K562 (cell line): ENCODE results near the gene SLC19A1. TPM values are rescaled to one million over a fixed set of nuclear protein-coding genes. Genes with fewer than 3 reads are reported as not detected.
A peak's percentile ranks its signal among the peaks of the same experiment; 100 is the strongest.

Experiments used
- ATAC-seq: fragments of 200-7000 bp; cut with Tn5 transposase; 3 replicates; pipeline ENCODE4 v1.9.1; 2020; ENCODE audit warnings: moderate library complexity
- BruUV-seq: library from RNA; stranded (reverse); fragments of 400-500 nt; replicated peaks from 2 replicates; lab custom pipeline; 2021; lab: Mats Ljungman, UMichigan
- CTCF ChIA-PET: fragments of 300-600 bp; formaldehyde crosslinking; extraction: SDS; loops from one replicate; lab custom pipeline; 2021; ENCODE audit warnings: low intra/inter-chr PET ratio; lab: Yijun Ruan, JAX
- POLR2A ChIA-PET: fragments of 300-600, 350-650 bp; sonication (Branson Sonifier 250); formaldehyde crosslinking; extraction: SDS; loops from one replicate; lab custom pipeline; 2021; ENCODE audit warnings: antibody characterized with exemption, inconsistent platforms; lab: Yijun Ruan, JAX
- DNase-seq, 4 experiments: peaks; one replicate each; pipeline versions ENCODE4 v3.0.0 to v3.0.0-alpha.2; 2011 to 2018; ENCODE audit warnings: low spot score in 3 of 4, mixed read lengths in 3 of 4; ENCODE audit errors: extremely low read depth in 1 of 4
- FAIRE-seq: peaks from 2 replicates; lab custom pipeline; 2011; peaks lifted over from hg19 to GRCh38; lab: Jason Lieb, UNC
- H2AFZ ChIP-seq: 2 replicates; pipeline ENCODE4 v1.6.0; 2011; ENCODE audit warnings: low read depth, low read length, control low read depth, inconsistent platforms
- H3K27ac ChIP-seq: fragments of 200-600 bp; 3 replicates; pipeline ENCODE4 v1.8.0; 2011; ENCODE audit warnings: low read depth, mild to moderate bottlenecking, control low read depth, inconsistent platforms, low read length, moderate library complexity, mixed read lengths; ENCODE audit errors: extremely low read depth
- H3K27me3 ChIP-seq, 2 experiments: fragments of 300-600 bp in 1 of 2; 2 replicates in 1 of 2; 3 replicates in 1 of 2; pipeline versions ENCODE4 v1.6.0 to v1.8.0; 2011; ENCODE audit warnings: inconsistent platforms in 2 of 2, low read length in 2 of 2, mild to moderate bottlenecking in 1 of 2, mixed read lengths in 1 of 2, moderate library complexity in 1 of 2; ENCODE audit not compliant: control insufficient read depth in 2 of 2, insufficient read depth in 2 of 2
- H3K36me3 ChIP-seq: fragments of 300-600 bp; 3 replicates; pipeline ENCODE4 v1.8.0; 2011; ENCODE audit warnings: mild to moderate bottlenecking, low read length, inconsistent platforms; ENCODE audit not compliant: control insufficient read depth, insufficient read depth
- H3K4me1 ChIP-seq, 2 experiments: fragments of 200-600 bp in 1 of 2; replicated peaks in 1 of 2; 2 replicates in 1 of 2; 3 replicates in 1 of 2; pipeline versions ENCODE4 v1.5.1 to v1.8.0; 2011; ENCODE audit warnings: inconsistent platforms in 2 of 2, low read length in 2 of 2, mild to moderate bottlenecking in 1 of 2, mixed read lengths in 1 of 2, moderate library complexity in 1 of 2; ENCODE audit not compliant: control insufficient read depth in 2 of 2, insufficient read depth in 2 of 2
- H3K4me2 ChIP-seq: 2 replicates; pipeline ENCODE4 v1.6.1; 2011; ENCODE audit warnings: low read length, control low read depth, inconsistent platforms, mixed read lengths; ENCODE audit not compliant: insufficient read depth
- H3K4me3 ChIP-seq: fragments of 200-600 bp; sonication (generic), shearing (Covaris generic); 2 replicates; pipeline ENCODE4 v1.5.1; 2016; ENCODE audit warnings: control low read depth, inconsistent platforms
- H3K79me2 ChIP-seq: fragments of 200-600 bp; 3 replicates; pipeline ENCODE4 v1.8.0; 2011; ENCODE audit warnings: low read length, inconsistent platforms; ENCODE audit not compliant: control insufficient read depth, insufficient read depth
- H3K9ac ChIP-seq, 2 experiments: 2 replicates each; pipeline versions ENCODE4 v1.6.0 to v1.6.1; 2011; ENCODE audit warnings: low read depth in 2 of 2, low read length in 2 of 2, control low read depth in 1 of 2, inconsistent platforms in 1 of 2, mild to moderate bottlenecking in 1 of 2, mixed read lengths in 1 of 2; ENCODE audit not compliant: insufficient read depth in 1 of 2
- H3K9me1 ChIP-seq: one replicate; pipeline ENCODE4 v1.6.0; 2011; ENCODE audit warnings: inconsistent platforms, mild to moderate bottlenecking, low read length, moderate library complexity; ENCODE audit not compliant: control insufficient read depth, insufficient read depth
- H3K9me3 ChIP-seq: replicated peaks from 2 replicates; pipeline ENCODE4 v1.5.1; 2011; ENCODE audit warnings: low read depth, low read length, inconsistent platforms; ENCODE audit not compliant: control insufficient read depth, insufficient read depth
- H4K20me1 ChIP-seq: replicated peaks from 2 replicates; pipeline ENCODE4 v1.6.1; 2011; ENCODE audit warnings: low read length, inconsistent platforms, mixed read lengths; ENCODE audit not compliant: control insufficient read depth, insufficient read depth
- FOXJ3 ChIP-seq: sonication (generic); formaldehyde crosslinking; IDR thresholded peaks from 2 replicates; pipeline ENCODE4 v1.4.0; 2020; ENCODE audit warnings: mild to moderate bottlenecking, missing genetic modification reagents
- NELFE ChIP-seq: IDR thresholded peaks from 2 replicates; pipeline ENCODE4 v1.6.1; 2011; ENCODE audit warnings: mild to moderate bottlenecking; ENCODE audit not compliant: insufficient read depth, insufficient read length
- RBM22 ChIP-seq: fragments of 200-400 bp; formaldehyde crosslinking; IDR thresholded peaks from 2 replicates; pipeline ENCODE4 v1.6.1; 2018; ENCODE audit warnings: low read length, low read depth; ENCODE audit not compliant: poor library complexity, severe bottlenecking
- ZNF184 ChIP-seq: sonication (generic); formaldehyde crosslinking; IDR thresholded peaks from 2 replicates; pipeline ENCODE4 v1.5.0; 2020; ENCODE audit warnings: missing genetic modification reagents
- ZNF780A ChIP-seq: fragments of 250-450 bp; sonication (Bioruptor Pico); IDR thresholded peaks from 2 replicates; pipeline ENCODE4 v1.5.0; 2021; ENCODE audit warnings: mild to moderate bottlenecking
- WGBS: fragments of 100-300 bp; shearing (Covaris generic); methylation state at CpG from one replicate; pipeline ENCODE4 v1.1.6; 2016; ENCODE audit warnings: low coverage, mixed read lengths; ENCODE audit not compliant: insufficient coverage; ENCODE audit errors: missing lambda C conversion rate; 5-methylcytosine and 5-hydroxymethylcytosine counted together
- in situ Hi-C: fragments of 300-500 bp; cut with MboI; formaldehyde crosslinking; loops from 4 replicates; pipeline ENCODE4 v1.15.0; 2018; ENCODE audit warnings: inconsistent platforms, mixed read lengths
- intact Hi-C: fragments of 100-400 bp; cut with micrococcal nuclease; formaldehyde crosslinking; loops from 2 replicates; pipeline ENCODE4 v1.14.2; 2022
- polyA plus RNA-seq, 8 experiments: library from polyadenylated mRNA; depleted of rRNA in 4 of 8; stranded (reverse) in 5 of 8; unstranded in 3 of 8; fragments of >200 nt; fragmentation: Nextera tagmentation in 2 of 8; fragmentation: Illumina TruSeq in 1 of 8; extraction: Ambion mirVana in 2 of 8; extraction: Trizol in 1 of 8; gene quantifications; 2 replicates each; pipeline versions ENCODE4 v1.2.1 to v1.2.3, GENCODE V29; 2011 to 2014; ENCODE audit warnings: inconsistent platforms in 1 of 8, missing spikeins in 1 of 8
- total RNA-seq, 7 experiments: library from RNA; depleted of rRNA in 6 of 7; stranded (reverse); fragments of >200 nt in 6 of 7; fragmentation: Illumina TruSeq in 2 of 7; extraction: Trizol in 2 of 7; gene quantifications; 2 replicates each; pipeline versions ENCODE4 v1.2.1 to v1.2.3, GENCODE V29; 2011 to 2021; ENCODE audit warnings: low replicate concordance in 1 of 7
- TF ChIP-seq, protein P1 (sequence below): fragments of 200-800 bp; sonication (Bioruptor generic); IDR thresholded peaks from 2 replicates; pipeline ENCODE4 v1.6.1; 2017; ENCODE audit warnings: missing genetic modification characterization, missing compliant biosample characterization
- TF ChIP-seq, protein P2 (sequence below): sonication (generic); formaldehyde crosslinking; IDR thresholded peaks from 2 replicates; pipeline ENCODE4 v1.8.0; 2023; ENCODE audit warnings: mild to moderate bottlenecking, missing genetic modification reagents

Gene SLC19A1
- total and polyA plus RNA-seq, 9 of the 15 experiments (the other 6 are each of a cell fraction or from before 2014, with no cell fraction given), result 0.65 to 88.7 (median 12.0) TPM

GRCh38 chr21:45511007-45511406 lies 31.2 kb downstream of the SLC19A1 start:
- no peaks in the 10 kb centered on the region for H3K27me3 ChIP-seq
- POLR2A ChIA-PET, result interaction anchor here (0.6 kb wide), 1 partner anchor 12 kb away, joined by 4 read pairs; no protein-coding TSS in a partner anchor
- peaks cover 6 to 78% of the 10 kb centered on the region in 2 experiments; a peak in 4 of 5 replicates for H3K4me1 ChIP-seq
- H3K9me1 ChIP-seq, result no peaks in the 10 kb centered on the region
- H3K9ac ChIP-seq, result no peak overlapping the region
- CTCF ChIA-PET, result no interaction called here
- intact Hi-C loops, result no loop called here
- no peaks in the 10 kb centered on the region for H3K9me3 ChIP-seq
- BruUV-seq, result no TSS peak
- H3K27ac ChIP-seq, result no peak overlapping the region
- no peak overlapping the region for H3K4me2 ChIP-seq
- H2AFZ ChIP-seq, result no peak overlapping the region
- H4K20me1 ChIP-seq, result peaks cover 23% of the 10 kb centered on the region
- ATAC-seq (no peak), DNase-seq (no peak), FAIRE-seq (no peak)
- whole genome bisulfite sequencing, result 80% methylated on average over 11 of the region's 12 CpGs
- H3K4me3 ChIP-seq, result no peak overlapping the region
- H3K36me3 ChIP-seq, result peaks cover 47% of the 10 kb centered on the region; the same call in 2 of the 3 replicates
- H3K79me2 ChIP-seq, result no peaks in the 10 kb centered on the region
- TF ChIP-seq, protein P1, sequence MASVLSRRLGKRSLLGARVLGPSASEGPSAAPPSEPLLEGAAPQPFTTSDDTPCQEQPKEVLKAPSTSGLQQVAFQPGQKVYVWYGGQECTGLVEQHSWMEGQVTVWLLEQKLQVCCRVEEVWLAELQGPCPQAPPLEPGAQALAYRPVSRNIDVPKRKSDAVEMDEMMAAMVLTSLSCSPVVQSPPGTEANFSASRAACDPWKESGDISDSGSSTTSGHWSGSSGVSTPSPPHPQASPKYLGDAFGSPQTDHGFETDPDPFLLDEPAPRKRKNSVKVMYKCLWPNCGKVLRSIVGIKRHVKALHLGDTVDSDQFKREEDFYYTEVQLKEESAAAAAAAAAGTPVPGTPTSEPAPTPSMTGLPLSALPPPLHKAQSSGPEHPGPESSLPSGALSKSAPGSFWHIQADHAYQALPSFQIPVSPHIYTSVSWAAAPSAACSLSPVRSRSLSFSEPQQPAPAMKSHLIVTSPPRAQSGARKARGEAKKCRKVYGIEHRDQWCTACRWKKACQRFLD, result no peak
- TF ChIP-seq, all 486 proteins: peak for 0
- in situ Hi-C loops, result no loop called here

DNA sequence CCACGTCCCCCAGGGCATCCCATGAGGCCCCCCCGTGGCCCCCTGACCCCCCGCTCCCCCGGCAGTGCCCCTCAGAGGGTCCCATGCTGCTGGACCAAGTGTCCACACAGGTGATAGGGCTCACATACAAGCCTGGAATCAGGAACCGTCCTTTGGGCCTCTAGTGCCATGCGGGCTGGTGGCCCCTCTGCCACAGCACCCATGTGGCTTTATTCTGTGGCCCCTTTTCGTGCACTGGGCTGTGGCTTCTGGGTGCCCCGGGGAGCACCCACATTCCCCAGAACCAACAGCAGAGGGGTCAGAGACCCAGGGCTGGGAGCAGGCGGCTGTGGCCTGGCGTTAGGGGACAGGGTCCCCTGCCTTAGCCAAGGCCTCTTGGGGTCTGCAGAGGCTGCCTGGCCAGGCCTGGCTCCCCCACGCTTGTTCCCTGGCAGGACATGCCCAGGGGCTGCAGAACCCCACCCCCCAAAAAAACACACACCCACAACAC lies 31.7 kb downstream of the SLC19A1 start:
- no peaks in the 10 kb centered on the region for H3K9me1 ChIP-seq
- peaks cover 6 to 78% of the 10 kb centered on the region in 2 experiments; a peak in 4 of 5 replicates for H3K4me1 ChIP-seq
- H2AFZ ChIP-seq, result no peak overlapping the region
- no peaks in the 10 kb centered on the region for H3K79me2 ChIP-seq
- WGBS, result 77% methylated on average over 7 of the region's 11 CpGs
- intact Hi-C loops (no loop called here), in situ Hi-C loops (no loop called here)
- TF ChIP-seq ZNF184 (CRISPR knock-in tag), result no peak
- TF ChIP-seq NELFE, result no peak
- TF ChIP-seq, protein P2, sequence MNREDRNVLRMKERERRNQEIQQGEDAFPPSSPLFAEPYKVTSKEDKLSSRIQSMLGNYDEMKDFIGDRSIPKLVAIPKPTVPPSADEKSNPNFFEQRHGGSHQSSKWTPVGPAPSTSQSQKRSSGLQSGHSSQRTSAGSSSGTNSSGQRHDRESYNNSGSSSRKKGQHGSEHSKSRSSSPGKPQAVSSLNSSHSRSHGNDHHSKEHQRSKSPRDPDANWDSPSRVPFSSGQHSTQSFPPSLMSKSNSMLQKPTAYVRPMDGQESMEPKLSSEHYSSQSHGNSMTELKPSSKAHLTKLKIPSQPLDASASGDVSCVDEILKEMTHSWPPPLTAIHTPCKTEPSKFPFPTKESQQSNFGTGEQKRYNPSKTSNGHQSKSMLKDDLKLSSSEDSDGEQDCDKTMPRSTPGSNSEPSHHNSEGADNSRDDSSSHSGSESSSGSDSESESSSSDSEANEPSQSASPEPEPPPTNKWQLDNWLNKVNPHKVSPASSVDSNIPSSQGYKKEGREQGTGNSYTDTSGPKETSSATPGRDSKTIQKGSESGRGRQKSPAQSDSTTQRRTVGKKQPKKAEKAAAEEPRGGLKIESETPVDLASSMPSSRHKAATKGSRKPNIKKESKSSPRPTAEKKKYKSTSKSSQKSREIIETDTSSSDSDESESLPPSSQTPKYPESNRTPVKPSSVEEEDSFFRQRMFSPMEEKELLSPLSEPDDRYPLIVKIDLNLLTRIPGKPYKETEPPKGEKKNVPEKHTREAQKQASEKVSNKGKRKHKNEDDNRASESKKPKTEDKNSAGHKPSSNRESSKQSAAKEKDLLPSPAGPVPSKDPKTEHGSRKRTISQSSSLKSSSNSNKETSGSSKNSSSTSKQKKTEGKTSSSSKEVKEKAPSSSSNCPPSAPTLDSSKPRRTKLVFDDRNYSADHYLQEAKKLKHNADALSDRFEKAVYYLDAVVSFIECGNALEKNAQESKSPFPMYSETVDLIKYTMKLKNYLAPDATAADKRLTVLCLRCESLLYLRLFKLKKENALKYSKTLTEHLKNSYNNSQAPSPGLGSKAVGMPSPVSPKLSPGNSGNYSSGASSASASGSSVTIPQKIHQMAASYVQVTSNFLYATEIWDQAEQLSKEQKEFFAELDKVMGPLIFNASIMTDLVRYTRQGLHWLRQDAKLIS (CRISPR knock-in tag), result no peak
- no peak for TF ChIP-seq FOXJ3 (CRISPR knock-in tag)
- TF ChIP-seq ZNF780A (CRISPR knock-in tag), result no peak
- TF ChIP-seq RBM22, result peak; percentile 3
- no peaks in the 10 kb centered on the region for H3K9me3 ChIP-seq
- no TSS peak for BruUV-seq
- ATAC-seq (no peak), FAIRE-seq (no peak), DNase-seq (no peak)
- H3K27me3 ChIP-seq, result no peaks in the 10 kb centered on the region
- H3K4me2 ChIP-seq, result no peak overlapping the region
- ChIA-PET CTCF (no interaction called here), POLR2A (no interaction called here)
- H4K20me1 ChIP-seq, result peaks cover 24% of the 10 kb centered on the region
- peaks cover 42% of the 10 kb centered on the region; the same call in 2 of the 3 replicates for H3K36me3 ChIP-seq
- no peak overlapping the region for H3K27ac ChIP-seq
- H3K4me3 ChIP-seq, result no peak overlapping the region
- no peak overlapping the region; a peak in 1 of 4 replicates for H3K9ac ChIP-seq
